OCI-LY3 (cell line): ENCODE results near the gene PLAA.

Experiments
- CTCF ChIP-seq: fragments of 200-600, 300-600 bp; sonication (generic); IDR thresholded peaks from 2 replicates; pipeline ENCODE4 v1.5.1; 2014; ENCODE audit warnings: antibody characterized with exemption, low read length, low read depth
- EZH2phosphoT487 ChIP-seq: fragments of 200-600 bp; shearing (Covaris generic); IDR thresholded peaks from 2 replicates; pipeline ENCODE4 v1.6.1; 2018; ENCODE audit warnings: antibody characterized with exemption, mixed run types, low read depth

GRCh38 chr9:26904671-26905070, 42.4 kb downstream of the PLAA start:
- no peak for TF ChIP-seq CTCF
- no peak for TF ChIP-seq EZH2phosphoT487
